ENCODE data around the gene C19orf44. TPM values are rescaled to one million over a fixed set of nuclear protein-coding genes. Genes with fewer than 3 reads are reported as not detected.

The C19orf44 gene
- total RNA-seq, 1 donor from 2014 or later: 2.8 TPM

GRCh38 chr19:16518061-16518460, 21.9 kb downstream of the C19orf44 start:
- DNase-seq: no peak

DNA sequence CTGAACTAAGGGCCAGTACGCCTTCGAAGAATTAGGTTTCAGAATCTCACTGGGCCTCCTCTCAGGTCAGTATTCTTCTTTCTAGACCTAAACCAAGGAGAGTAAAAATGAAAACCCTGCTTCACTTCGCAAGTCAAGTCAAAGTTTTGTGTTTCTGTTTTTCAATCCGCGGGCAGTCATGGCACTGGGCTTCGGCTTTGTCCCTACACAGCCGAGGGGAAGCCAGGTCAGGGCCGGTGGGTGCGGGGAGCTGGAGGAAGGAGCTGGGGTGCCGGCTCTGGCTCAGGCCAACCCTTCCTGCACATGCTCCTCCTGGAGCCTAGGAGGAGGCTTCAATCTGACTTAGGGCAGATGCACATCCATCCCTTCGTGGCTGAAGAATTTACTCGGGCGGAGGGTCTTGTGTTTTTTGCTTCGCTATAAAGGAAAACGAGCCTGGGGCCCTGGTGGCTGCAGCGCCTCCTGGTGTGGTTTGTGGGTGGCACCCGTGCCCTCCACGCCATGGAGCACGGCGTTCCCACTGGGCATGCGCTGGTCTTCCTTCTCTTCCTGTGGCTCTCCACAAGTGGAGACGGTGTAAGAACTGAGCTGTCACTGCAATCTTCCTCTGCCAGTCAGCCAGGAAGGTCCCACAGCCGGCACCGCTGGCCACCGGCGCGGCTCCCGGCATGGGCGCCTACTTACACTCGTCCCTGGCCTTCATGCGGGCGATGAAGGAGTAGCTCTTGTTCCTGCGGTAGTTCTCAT, 22.5 kb downstream of the C19orf44 start:
- DNase-seq: no peak

- DNase-seq: no peak
Measured at GRCh38 chr19:16519230-16519687, 23.1 kb downstream of the C19orf44 start.

DNA sequence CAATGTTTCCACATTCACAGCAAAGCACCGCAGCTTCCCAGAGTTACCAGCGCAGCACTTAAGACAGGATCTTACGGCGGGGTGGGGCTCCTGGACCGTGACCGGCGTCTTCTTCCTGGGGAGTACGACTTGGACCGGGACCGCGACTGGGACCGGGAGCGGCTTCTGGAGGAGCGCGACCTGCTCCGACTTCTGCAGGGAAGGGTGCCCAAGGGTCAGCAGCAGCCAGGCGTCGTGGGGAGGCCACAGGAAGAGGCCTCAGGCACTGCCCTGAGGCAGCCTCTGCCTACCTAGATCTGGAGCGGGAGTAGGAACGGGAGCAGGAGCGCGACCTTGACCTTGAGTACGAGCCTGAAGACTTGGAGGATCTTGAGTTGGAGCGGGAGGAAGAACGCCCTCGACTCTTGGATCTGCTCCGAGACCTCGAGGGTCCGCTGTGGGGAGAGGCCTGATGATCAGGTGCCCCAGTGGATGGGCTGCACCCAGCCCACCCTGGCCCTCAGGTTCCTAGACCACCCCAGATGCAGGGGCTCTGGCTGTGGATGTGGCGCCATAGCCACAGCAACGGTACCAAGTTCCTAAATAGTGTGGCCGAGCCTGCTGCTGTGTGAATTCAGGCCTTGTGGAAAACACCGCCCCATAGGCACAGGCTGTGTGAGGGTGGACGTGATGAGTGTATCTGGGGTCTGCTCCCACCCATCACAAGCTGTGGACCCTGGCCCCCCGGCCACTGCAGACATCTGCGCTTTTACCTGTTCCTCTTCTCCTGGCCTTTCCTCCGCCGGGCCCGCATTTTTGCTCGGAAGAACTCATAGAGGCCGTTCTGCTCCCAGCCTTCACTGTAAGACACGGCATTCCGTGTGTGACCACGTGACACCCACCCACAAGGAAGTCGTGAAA, 24.1 kb downstream of the C19orf44 start:
- DNase-seq: no peak

- DNase-seq: no peak
Measured at GRCh38 chr19:16520986-16521624, 24.9 kb downstream of the C19orf44 start.

DNA sequence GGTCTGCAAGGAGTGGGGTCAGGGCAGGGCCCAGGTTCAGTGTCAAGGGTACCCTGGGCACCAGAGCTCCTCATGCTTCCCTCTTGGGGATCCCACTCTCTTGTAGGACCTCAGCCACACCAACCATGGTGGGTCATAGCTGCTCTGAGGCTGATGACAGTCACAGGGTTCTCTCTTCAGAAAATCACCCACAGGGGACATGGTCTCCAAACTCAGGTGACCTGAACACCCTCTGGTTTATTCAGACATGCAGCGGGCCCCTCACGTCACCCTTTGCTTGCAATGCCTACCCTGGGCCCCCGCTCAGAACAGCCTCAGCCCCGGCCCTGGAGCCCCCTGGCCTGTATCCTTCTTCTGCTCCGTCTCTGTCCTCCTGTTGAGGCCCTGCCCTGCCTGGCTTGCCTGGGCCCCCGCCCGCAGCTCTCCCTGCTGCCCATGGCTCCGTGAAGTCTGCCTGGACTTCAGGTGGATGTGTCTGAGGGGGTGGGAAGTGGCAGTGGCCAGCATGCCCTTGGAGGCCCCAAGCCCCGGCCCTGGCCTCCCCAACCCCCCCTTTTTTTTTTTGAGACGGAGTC, 25.6 kb downstream of the C19orf44 start:
- no peak for DNase-seq

DNA sequence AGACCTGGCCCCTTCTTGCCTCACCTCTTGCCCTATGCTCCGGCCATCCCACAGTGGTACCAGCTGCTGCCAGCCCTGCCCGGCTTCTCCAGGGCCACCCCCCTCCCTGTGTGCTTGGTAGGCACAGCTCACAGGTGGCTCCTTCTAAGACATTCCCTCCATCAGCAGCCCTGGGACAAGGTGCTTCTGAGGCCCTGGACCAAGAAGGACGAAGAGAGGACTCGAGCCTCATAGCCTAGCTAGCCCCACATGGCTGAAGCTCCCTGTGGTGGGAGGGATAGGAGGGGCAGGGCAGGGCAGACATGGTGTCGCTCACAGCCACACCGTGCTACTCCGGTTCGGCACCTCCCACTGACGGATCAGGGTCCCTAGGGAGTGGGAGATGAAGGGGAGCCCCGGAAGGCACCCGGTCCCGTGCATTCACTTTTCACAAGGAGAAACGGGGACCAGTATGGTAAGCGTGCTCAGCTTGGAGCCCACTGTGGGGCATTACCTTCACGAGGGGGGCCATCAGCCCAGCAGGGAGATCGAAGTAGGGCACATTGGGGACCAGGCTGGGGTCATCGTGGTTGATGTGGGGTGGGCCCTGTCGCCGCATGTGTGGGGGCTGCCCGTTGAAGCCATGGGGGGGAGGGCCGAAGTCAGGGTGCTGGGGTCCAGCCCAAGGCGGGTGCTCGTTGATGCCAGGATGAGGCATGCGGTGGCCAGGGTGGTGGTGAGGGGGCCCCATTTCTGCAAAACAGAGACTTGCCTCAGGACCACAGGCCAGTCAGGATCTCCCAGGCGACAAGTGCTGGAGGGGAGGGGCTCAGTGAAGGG, 26.6 kb downstream of the C19orf44 start:
- DNase-seq: no peak

GRCh38 chr19:16524991-16525734, 29.0 kb downstream of the C19orf44 start:
- DNase-seq: no peak

DNA sequence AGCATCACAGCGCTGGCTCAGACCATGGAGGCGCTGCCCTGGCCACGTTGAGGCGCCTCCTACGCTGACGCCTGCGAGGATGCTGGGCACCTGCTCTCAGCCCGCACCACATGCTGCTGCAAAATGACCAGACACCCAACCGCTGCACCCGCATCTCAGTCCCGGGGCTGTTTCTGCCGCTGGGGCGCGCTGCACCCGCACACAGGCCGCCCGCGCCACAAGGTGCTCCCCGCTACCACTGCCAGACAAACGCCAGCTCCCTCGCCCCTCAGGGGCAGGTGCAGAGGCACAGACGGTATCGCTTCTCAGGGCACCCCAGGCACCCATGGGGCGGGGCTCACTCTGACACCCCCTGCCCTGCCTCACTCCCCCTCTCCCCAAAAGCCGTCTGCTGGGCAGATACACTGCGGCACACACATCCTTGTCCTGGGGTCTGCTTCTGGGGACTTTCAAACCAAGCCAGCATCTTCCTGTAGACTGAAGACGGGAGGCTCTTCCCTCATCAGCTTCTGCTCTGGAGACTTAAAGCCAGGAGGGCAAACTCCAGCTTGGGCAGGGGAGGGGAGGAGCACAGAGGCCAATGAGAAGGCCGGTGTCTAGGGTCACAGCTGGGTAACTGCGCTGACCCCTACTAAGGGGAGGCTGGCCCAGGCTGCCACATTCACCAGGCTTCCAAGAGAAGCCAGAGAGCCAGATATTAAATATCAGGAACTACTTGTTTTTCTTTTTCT, 29.7 kb downstream of the C19orf44 start:
- DNase-seq: no peak

DNA sequence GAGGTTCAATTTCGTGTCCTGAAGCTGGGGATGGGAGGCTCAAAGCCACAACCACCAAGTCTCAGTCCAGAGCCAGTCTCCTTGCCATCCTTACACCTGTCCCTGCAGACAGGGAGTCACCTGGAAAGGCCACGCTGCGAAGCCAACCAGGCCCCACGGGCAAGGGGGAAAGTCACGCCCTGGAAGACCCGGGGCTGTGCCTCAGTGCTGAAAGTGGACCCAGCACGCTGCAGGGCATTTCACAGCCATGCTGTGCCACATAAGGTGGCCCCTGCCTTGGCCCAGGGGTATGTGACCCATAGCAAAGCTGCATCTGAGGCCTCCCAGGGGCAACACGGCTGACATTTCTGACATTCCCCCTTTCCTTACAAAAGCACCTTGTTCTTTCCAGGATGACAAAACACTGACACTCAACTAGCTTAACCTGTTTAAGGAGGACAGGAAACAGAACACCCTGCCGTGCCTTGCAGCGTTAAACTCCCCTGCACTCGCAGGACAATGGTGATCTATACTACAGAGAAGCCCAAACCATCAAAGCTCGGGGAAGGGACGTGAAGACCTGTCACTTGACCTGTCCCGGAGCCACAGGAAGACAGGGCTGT, 31.2 kb downstream of the C19orf44 start:
- DNase-seq: no peak

GRCh38 chr19:16527971-16528521, 31.9 kb downstream of the C19orf44 start:
- DNase-seq: no peak

DNA sequence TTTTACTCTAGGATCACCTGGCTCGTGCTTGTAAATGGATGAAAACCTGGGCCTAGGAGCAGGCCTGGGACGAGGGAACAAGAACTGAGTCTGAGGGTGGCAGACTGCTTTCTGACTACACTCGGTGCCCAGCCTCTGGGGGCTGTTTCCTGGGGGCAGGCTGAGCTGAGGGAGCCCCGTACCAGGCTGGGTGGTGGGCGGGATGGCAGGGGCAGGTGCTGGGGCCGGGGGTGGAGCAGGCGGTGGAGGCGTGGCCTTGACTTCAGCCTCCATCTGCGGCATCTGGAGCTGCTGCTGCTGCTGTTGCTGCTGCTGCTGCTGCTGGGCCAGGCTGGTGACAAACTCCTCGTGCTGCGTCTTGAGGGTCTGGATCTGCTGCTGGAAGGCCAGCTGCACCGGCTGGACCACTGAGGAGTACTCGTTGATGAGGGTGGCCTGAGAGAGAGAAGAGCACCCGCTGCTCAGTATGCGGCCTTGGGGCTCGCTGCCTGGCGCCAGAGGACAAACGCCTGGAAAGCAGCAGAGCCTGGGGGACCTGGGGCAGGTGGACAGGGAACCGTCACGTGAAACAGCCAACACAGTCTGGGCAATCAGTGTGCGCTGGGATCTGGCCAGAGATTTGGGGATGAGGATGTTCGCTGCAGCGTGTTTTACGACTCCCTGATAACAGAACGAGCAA, 33.4 kb downstream of the C19orf44 start:
- no peak for DNase-seq

GRCh38 chr19:16530540-16531379, 34.6 kb downstream of the C19orf44 start:
- no peak for DNase-seq

GRCh38 chr19:16531380-16531669, 35.1 kb downstream of the C19orf44 start:
- no peak for DNase-seq

DNA sequence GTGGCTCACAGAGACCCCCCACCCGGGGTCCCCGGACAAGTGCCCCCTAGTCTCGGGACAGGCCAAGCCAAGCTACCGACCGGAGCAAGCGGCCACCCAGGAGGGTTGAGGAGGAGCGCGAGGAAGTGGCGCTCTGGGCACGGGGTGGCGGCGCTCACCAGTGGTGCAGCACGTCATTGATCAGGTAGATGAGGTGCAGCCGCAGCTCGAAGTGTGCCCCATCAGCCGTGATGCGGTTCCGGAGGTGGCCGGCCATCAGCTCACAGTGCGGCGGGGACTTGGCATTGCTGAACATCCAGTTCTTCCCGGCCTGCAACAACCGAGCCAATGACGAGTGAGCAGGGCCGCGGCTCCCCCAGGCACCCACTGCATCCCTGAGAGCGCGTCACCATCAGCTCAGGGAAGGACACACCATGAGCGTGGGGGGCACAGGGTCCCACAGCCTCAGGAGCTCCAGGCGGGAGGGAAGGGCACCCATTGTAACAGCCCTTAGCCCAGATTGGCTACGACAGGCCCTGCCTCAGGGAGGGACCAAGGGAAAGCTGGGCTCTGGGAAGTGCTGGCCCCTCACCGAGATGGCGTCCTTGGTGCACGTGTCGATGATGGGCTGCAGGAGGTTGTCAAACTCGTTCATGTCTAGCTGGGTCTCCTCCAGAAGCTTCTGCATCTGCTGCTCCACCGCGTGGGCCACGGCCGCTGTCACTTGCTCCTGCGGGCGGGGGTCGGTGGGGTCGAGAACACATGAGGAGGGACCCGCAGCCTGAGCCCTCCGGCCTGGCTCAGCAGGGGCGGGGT, 36.4 kb downstream of the C19orf44 start:
- no peak for DNase-seq

DNA sequence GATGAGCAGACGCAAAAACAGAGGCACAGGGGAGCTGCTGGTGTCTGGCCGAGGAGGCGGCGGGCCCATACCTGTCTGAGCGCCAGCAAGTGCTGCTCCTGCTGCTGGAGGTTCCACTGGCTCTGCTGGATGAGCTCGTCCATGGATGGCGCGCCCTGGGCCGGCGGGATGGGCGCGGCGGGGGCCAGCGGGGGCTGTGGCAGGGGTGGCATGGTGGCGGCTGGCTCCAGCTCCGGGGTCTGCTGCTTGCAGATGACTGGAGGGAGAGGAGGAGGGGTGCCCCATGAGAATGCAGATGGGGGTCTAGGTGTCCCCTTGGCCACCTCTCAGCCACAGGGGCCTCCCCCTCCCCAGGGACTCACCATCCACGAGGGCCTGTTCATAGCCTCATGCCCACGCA, 39.2 kb downstream of the C19orf44 start:
- no peak for DNase-seq

DNA sequence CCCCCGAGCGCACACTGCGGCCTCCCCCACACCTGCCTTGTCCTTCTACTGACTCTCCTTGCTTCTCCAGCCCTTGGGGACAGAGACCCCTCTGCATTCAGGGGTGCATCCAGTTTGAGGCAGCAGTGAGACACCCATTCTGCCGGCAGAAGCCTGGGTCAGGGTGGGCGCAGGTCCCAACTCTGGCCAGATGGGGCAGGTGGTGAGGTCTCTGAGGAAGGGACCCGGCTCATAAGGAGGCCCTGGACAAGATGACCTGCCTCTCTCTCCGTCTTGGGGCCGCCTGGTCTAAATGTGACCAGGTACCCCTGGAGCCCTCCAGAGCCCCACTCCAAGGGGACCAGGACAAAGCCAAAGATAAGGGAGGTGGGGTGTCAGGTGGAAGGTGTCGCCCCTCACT, 39.9 kb downstream of the C19orf44 start:
- no peak for DNase-seq

Data from occipital lobe (tissue), 2 donors.